K562 (cell line): Measurements from ENCODE around the gene LIMS4.
"Not testable (repeated sequence)": the region's sequence is repeated elsewhere in the genome, so short reads cannot be mapped to it uniquely, and the experiment has no call there.

Experiments
- CBFA2T2 ChIP-seq: fragments of 450-650 bp; conservative IDR thresholded peaks from 2 replicates; pipeline ENCODE4 v1.6.1; 2017; ENCODE audit warnings: mild to moderate bottlenecking
- CTCF ChIP-seq, 3 experiments: IDR thresholded peaks in 2 of 3; conservative IDR thresholded peaks in 1 of 3; 2 replicates each; pipeline ENCODE4 v1.5.1; 2011 to 2012; ENCODE audit warnings: low read length in 3 of 3, mild to moderate bottlenecking in 3 of 3, control low read depth in 2 of 3, improper control_type of control experiment in 1 of 3, inconsistent platforms in 1 of 3, low read depth in 1 of 3, mixed read lengths in 1 of 3, moderate library complexity in 1 of 3; ENCODE audit not compliant: insufficient read depth in 2 of 3
- ETS2 ChIP-seq: IDR thresholded peaks from 2 replicates; pipeline ENCODE4 v1.6.1; 2016; ENCODE audit warnings: borderline replicate concordance, missing genetic modification characterization, mild to moderate bottlenecking, moderate library complexity, missing compliant biosample characterization; ENCODE audit not compliant: poor library complexity, severe bottlenecking
- FOSL1 ChIP-seq: fragments of 200-800 bp; sonication (Bioruptor generic); conservative IDR thresholded peaks from 2 replicates; pipeline ENCODE4 v1.6.1; 2016; ENCODE audit warnings: missing genetic modification characterization, missing compliant biosample characterization
- FOXA1 ChIP-seq: fragments of 450-650 bp; IDR thresholded peaks from 2 replicates; pipeline ENCODE4 v1.6.1; 2016; ENCODE audit warnings: mild to moderate bottlenecking, borderline replicate concordance
- HNRNPUL1 ChIP-seq: fragments of 200-400 bp; formaldehyde crosslinking; IDR thresholded peaks from 2 replicates; pipeline ENCODE4 v1.6.1; 2017; ENCODE audit warnings: low read length
- KLF16 ChIP-seq: IDR thresholded peaks from 2 replicates; pipeline ENCODE4 v1.6.1; 2016; ENCODE audit warnings: antibody characterized with exemption
- SIN3B ChIP-seq: fragments of 450-650 bp; IDR thresholded peaks from 2 replicates; pipeline ENCODE4 v1.6.1; 2017; ENCODE audit warnings: low read depth, mild to moderate bottlenecking, moderate library complexity
- SNIP1 ChIP-seq: fragments of 450-650 bp; IDR thresholded peaks from 2 replicates; pipeline ENCODE4 v1.7.1; 2017; ENCODE audit warnings: low read depth, mild to moderate bottlenecking
- SRSF1 ChIP-seq: fragments of 200-400 bp; formaldehyde crosslinking; IDR thresholded peaks from 2 replicates; pipeline ENCODE4 v1.6.1; 2017; ENCODE audit warnings: mild to moderate bottlenecking, low read depth, low read length, moderate library complexity
- ZBTB7A ChIP-seq: IDR thresholded peaks from 2 replicates; pipeline ENCODE4 v1.6.1; 2011; ENCODE audit warnings: low read depth, mild to moderate bottlenecking, low read length, moderate library complexity, borderline replicate concordance; ENCODE audit not compliant: control insufficient read depth
- ZNF121 ChIP-seq: sonication (generic); formaldehyde crosslinking; conservative IDR thresholded peaks from 2 replicates; pipeline ENCODE4 v1.8.0; 2022; ENCODE audit warnings: missing genetic modification reagents

- not testable (repeated sequence) for TF ChIP-seq FOXA1; HNRNPUL1; FOSL1 (tag); ZBTB7A; SRSF1; SIN3B; ZNF121 (CRISPR knock-in tag); CTCF (IDR thresholded peaks at IDR 0.05 in 2 of 3, conservative IDR thresholded peaks at IDR 0.05 in 1 of 3; ENCODE audit: insufficient read depth in 2 of 3, low read depth in 1 of 3, low read length in 3 of 3); KLF16; CBFA2T2; ETS2; SNIP1
These were observed 49.0 kb downstream of the LIMS4 start for GRCh38 chr2:110423574-110423962.
